HFFc6 (cell line): ENCODE data around the gene FUT1. TPM values are rescaled to one million over a fixed set of nuclear protein-coding genes. Genes with fewer than 3 reads are reported as not detected.
"Not testable (repeated sequence)": the region's sequence is repeated elsewhere in the genome, so short reads cannot be mapped to it uniquely, and the experiment has no call there.

Experiments
- DNase-seq: peaks from one replicate; pipeline ENCODE4 v3.0.0-alpha.2; 2018
- H3K27ac Mint-ChIP-seq: 2 replicates; pipeline ENCODE4 v1.8.0; 2020; ENCODE audit warnings: mild to moderate bottlenecking, mixed read lengths
- H3K27me3 Mint-ChIP-seq: 2 replicates; pipeline ENCODE4 v1.8.0; 2021; ENCODE audit warnings: mild to moderate bottlenecking, moderate library complexity, mixed read lengths; ENCODE audit not compliant: insufficient read depth
- H3K36me3 Mint-ChIP-seq: 2 replicates; pipeline ENCODE4 v1.8.0; 2021; ENCODE audit warnings: low read depth, mixed read lengths
- H3K4me1 Mint-ChIP-seq: 2 replicates; pipeline ENCODE4 v1.8.0; 2020; ENCODE audit warnings: low read depth, mixed read lengths
- H3K4me3 Mint-ChIP-seq: 2 replicates; pipeline ENCODE4 v1.8.0; 2020; ENCODE audit warnings: mild to moderate bottlenecking, moderate library complexity, mixed read lengths
- H3K9me3 Mint-ChIP-seq: 2 replicates; pipeline ENCODE4 v1.8.0; 2020; ENCODE audit warnings: mild to moderate bottlenecking, mixed read lengths
- total RNA-seq, 6 experiments: library from RNA; stranded (reverse); fragmentation: NEBNext Ultra II Directional; extraction: Animal tissue kit (Norgen Biotek cat#: 25700); gene quantifications; 2 replicates in 1 of 6; 3 replicates in 5 of 6; pipeline ENCODE4 v1.2.3, GENCODE V29; 2021
- TF ChIP-seq, protein P1 (sequence below): fragments of 200-600 bp; sonication (generic); IDR thresholded peaks from 2 replicates; pipeline ENCODE4 v1.5.0; 2021; ENCODE audit warnings: antibody characterized with exemption, mild to moderate bottlenecking

Gene FUT1
- total RNA-seq, 6 experiments from 2014 or later = 0.05 to 0.06 (median 0.05) TPM; not detected in 3

DNA sequence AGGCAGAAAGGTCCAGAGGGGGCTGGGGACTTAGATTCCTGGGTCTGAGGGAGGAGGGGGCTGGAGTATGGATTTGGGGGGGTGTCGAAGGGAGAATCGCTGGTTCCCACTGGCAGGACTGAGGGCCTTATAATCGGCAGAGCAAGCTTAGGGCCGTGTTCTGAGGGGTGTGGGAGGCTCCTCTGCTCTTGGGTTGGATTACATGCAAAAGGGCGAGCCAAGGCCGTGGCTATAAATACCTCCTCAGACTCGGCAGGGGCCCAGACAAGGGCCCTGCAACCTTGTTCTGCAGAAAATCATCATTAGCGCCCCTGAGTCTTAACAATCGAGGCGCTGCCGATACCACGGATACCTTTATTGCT, 32.2 kb downstream of the FUT1 start:
- Mint-ChIP-seq H3K36me3 (peaks cover 4% of the 10 kb centered on the region), H3K27ac (peak overlapping the region; percentile 99)

DNA sequence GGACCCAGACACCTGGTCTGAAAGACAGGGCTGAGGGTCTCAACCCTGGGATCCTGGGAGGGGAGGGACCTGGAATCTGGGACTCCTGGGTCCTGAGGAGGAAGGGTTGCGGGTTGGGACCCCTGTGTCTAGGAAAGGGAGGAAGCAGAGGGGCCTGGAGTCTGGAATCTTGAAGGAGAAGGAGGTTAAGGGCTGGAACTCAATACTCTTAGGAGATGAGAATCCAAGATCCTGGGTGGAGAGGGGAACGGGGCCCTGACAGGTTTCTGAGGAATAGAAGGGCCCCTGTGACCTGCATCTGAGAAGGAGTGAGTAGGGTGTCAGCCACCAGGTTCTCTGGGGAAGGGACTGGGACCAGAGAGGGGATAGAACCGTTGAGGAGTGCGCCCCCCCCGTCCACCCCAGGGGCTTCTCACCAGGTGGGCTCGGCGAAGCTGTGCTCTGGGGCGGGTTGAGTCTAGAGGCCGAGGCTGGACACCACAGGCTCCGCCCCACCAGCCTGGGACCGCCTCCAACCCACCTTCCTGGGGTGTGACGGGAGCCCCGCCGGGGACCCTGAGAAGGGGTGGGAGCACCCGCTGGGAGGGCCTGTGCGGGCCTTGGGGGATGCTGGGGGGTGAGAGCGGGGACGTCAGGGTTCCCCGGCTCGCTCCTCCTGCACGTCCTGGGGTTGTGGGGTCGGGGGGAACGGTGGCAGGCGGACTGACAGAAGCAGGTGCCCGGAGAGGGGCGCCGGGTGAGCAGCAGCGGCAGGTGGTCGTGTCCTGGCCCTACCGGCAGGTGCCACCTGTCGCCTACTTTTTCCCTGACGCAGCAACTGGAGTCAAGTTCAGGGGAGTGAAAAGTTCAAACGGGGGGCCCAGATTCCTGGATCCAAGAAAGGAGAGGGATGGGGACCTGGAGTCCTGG, 32.9 kb downstream of the FUT1 start, which contains the start of gene MAMSTR:
TSS of gene MAMSTR (minus strand) at position 463 of the 909 bp plus-strand sequence. CDS start 694 bp downstream, outside the sequence.
- H3K9me3 Mint-ChIP-seq = no peaks in the 10 kb centered on the region
- no peaks in the 10 kb centered on the region; the same call in 1 of the 2 replicates for H3K27me3 Mint-ChIP-seq
- DNase-seq = no peak
- TF ChIP-seq, protein P1, sequence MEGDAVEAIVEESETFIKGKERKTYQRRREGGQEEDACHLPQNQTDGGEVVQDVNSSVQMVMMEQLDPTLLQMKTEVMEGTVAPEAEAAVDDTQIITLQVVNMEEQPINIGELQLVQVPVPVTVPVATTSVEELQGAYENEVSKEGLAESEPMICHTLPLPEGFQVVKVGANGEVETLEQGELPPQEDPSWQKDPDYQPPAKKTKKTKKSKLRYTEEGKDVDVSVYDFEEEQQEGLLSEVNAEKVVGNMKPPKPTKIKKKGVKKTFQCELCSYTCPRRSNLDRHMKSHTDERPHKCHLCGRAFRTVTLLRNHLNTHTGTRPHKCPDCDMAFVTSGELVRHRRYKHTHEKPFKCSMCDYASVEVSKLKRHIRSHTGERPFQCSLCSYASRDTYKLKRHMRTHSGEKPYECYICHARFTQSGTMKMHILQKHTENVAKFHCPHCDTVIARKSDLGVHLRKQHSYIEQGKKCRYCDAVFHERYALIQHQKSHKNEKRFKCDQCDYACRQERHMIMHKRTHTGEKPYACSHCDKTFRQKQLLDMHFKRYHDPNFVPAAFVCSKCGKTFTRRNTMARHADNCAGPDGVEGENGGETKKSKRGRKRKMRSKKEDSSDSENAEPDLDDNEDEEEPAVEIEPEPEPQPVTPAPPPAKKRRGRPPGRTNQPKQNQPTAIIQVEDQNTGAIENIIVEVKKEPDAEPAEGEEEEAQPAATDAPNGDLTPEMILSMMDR = no peak
- H3K27ac Mint-ChIP-seq = peak within 1 kb of the TSS; percentile 99
- H3K4me3 Mint-ChIP-seq = peak within 1 kb of the TSS; percentile 97
- H3K4me1 Mint-ChIP-seq = peaks cover 40% of the 10 kb centered on the region
- H3K36me3 Mint-ChIP-seq = no peaks in the 10 kb centered on the region

More for the DNA sequence above, 32.2 kb downstream of the FUT1 start:
- no peaks in the 10 kb centered on the region; the same call in 1 of the 2 replicates for H3K27me3 Mint-ChIP-seq
- H3K9me3 Mint-ChIP-seq = no peaks in the 10 kb centered on the region
- TF ChIP-seq, protein P1 = no peak
- no peak for DNase-seq
- peak overlapping the region; percentile 97 for H3K4me3 Mint-ChIP-seq
- peaks cover 40% of the 10 kb centered on the region for H3K4me1 Mint-ChIP-seq

DNA sequence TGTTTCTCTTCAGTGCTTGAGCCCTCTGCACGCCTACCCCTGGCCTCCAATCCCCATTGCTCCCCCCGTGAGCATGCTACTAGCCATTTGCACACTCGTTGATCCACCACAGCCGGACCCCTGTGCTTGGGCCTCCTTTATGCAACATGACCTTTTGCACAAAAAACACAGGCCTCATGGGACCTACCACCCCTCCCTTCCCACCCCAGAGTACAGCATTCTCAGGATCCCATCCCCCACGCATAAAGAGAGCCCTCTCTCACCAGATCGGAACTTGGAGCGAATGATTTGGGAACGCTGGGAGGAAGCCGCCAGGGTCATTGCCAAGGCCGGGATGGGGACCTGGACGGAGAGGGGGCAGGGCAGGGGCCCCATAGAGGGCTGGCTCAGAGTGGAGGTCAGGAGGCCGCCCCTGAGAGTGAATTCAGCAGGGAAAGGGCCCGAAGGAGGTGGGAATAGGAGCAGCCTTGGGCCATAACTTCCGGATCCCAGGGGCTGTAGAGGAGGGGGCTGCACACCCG, 33.7 kb downstream of the FUT1 start:
- Mint-ChIP-seq H3K9me3 (no peaks in the 10 kb centered on the region), H3K36me3 (no peaks in the 10 kb centered on the region), H3K4me3 (no peak overlapping the region), H3K27ac (no peak overlapping the region), H3K4me1 (peaks cover 42% of the 10 kb centered on the region), H3K27me3 (no peaks in the 10 kb centered on the region; the same call in 1 of the 2 replicates)
- TF ChIP-seq, protein P1 = no peak
- no peak for DNase-seq

DNA sequence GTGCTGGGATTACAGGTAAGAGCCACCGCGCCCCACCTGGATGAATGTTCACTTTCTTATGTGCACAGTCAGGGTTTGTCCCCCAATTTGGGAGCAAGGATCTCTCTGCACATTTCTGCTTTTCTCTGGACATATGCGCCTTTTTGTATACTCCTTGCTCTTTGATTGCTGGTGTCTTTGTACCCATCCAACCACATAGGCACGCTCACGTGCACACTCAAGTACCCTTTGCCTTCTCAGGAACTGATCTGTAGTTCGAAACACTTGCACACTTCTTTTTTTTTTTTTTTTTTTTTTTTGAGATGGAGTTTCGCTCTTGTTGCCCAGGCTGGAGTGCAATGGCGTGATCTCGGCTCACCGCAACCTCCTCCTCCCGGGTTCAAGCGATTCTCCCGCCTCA, 34.3 kb downstream of the FUT1 start:
- peaks cover 44% of the 10 kb centered on the region for H3K4me1 Mint-ChIP-seq
- H3K27me3 Mint-ChIP-seq, DNase-seq: not testable (repeated sequence)

DNA sequence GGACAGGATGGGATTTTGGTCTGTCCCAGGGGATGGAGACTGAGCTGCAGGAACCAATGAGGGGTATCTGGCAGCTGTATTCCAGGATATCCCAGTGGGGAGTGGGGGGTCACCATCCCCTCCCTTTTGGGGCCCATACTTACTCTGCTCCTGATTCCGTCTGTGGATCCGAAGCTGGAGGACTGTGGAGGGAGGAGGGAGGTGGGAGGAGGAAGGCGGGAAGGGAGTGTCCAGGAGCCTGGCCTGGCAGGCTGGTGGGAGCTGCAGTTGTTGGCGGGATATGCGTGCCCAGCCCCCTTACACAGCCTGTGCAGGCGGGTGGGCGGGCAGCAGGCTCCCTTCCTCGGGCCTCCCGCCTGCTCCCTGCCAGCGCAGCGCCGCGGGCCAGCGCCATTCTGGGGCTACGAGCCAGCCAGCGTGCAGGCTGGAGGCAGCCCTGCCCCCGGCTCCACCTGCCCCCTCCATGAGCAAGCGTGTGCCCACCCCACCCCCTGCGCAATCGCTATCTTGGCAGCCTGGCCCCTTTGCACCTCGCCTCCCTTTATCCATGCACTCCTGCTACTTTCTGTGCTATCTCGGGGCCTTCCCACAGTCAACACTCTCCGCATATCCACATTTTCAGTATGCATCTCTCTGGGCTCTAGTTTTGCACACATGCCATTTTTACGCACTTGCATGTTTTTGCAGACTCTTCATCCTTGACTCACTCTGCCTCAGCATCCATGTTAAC, 35.7 kb downstream of the FUT1 start:
- H3K9me3 Mint-ChIP-seq = no peaks in the 10 kb centered on the region
- H3K27me3 Mint-ChIP-seq = no peaks in the 10 kb centered on the region; the same call in none of the 2 replicates
- H3K27ac Mint-ChIP-seq = peak overlapping the region; percentile 83
- TF ChIP-seq, protein P1 = no peak
- H3K4me1 Mint-ChIP-seq = peaks cover 48% of the 10 kb centered on the region
- peak overlapping the region; percentile 82 for H3K4me3 Mint-ChIP-seq
- peak; percentile 38 for DNase-seq
- H3K36me3 Mint-ChIP-seq = no peaks in the 10 kb centered on the region

More for the DNA sequence above, 34.3 kb downstream of the FUT1 start:
- H3K36me3 Mint-ChIP-seq, H3K4me3 Mint-ChIP-seq, H3K27ac Mint-ChIP-seq, H3K9me3 Mint-ChIP-seq: not testable (repeated sequence)
